Measurements from ENCODE around the gene IFITM1. TPM values are rescaled to one million over a fixed set of nuclear protein-coding genes. Genes with fewer than 3 reads are reported as not detected.

IFITM1 gene
- total and polyA plus RNA-seq, 10 donors: 314 to 670 (median 496) TPM

- Histone ChIP-seq H3K27ac (no peak overlapping the region), H3K36me3 (no peaks in the 10 kb centered on the region), H3K4me1 (peaks cover 2 to 29% (median 22%) of the 10 kb centered on the region in 6 donors), H3K4me3 (no peak overlapping the region), H3K27me3 (replicated peaks in 1 of 7) (no peaks in the 10 kb centered on the region), H3K9me3 (peaks cover 0 to 16% (median 12%) of the 10 kb centered on the region in 8 donors)
- DNase-seq: peak; percentile 61
- WGBS, 5 donors: 58 to 80% (median 73%) methylated on average over 34 of the region's 34 CpGs
- intact Hi-C loops (cut with DNase I; ENCODE audit: low total_unique reads): loop anchor here (5.0 kb wide), 1 partner anchor 51 kb away; the partner anchor contains the start of gene IFITM2
- TF ChIP-seq POLR2A (IDR thresholded peaks at IDR 0.05) (no peak), CTCF (IDR thresholded peaks at IDR 0.05 in 8 of 11, conservative IDR thresholded peaks at IDR 0.05 in 3 of 11) (no peak), POLR2AphosphoS5 (IDR thresholded peaks at IDR 0.05) (no peak)
Observed at GRCh38 chr11:358129-358800, 44.4 kb downstream of the IFITM1 start.

GRCh38 chr11:359181-359714 lies 45.4 kb downstream of the IFITM1 start:
- 70 to 77% (median 72%) methylated on average over 5 of the region's 5 CpGs for WGBS, 5 donors
- Histone ChIP-seq H3K27ac (peak overlapping the region in 1 of 8 donors; percentile 28), H3K4me3 (no peak overlapping the region), H3K27me3 (replicated peaks in 1 of 7) (peaks cover 0 to 5% (median 0%) of the 10 kb centered on the region in 7 donors), H3K9me3 (peaks cover 0 to 16% (median 12%) of the 10 kb centered on the region in 8 donors), H3K4me1 (peaks cover 0 to 19% (median 14%) of the 10 kb centered on the region in 6 donors), H3K36me3 (no peaks in the 10 kb centered on the region)
- TF ChIP-seq POLR2AphosphoS5 (IDR thresholded peaks at IDR 0.05) (no peak), CTCF (IDR thresholded peaks at IDR 0.05 in 8 of 11, conservative IDR thresholded peaks at IDR 0.05 in 3 of 11) (no peak), POLR2A (IDR thresholded peaks at IDR 0.05) (no peak)
- intact Hi-C loops (cut with DNase I; ENCODE audit: low total_unique reads): loop anchor here (5.0 kb wide), 1 partner anchor 52 kb away; the partner anchor contains the start of gene IFITM2
- DNase-seq: peak; percentile 69

- peak; percentile 68 for DNase-seq
Observed at GRCh38 chr11:360326-361280, 46.8 kb downstream of the IFITM1 start.

More at GRCh38 chr11:360326-361280, 46.8 kb downstream of the IFITM1 start:
- Histone ChIP-seq H3K9me3 (peaks cover 0 to 16% (median 12%) of the 10 kb centered on the region in 8 donors), H3K27me3 (replicated peaks in 1 of 7) (peaks cover 0 to 19% (median 4%) of the 10 kb centered on the region in 7 donors), H3K4me1 (peaks cover 0 to 8% (median 4%) of the 10 kb centered on the region in 6 donors), H3K27ac (no peak overlapping the region), H3K4me3 (no peak overlapping the region), H3K36me3 (no peaks in the 10 kb centered on the region)
- TF ChIP-seq CTCF (IDR thresholded peaks at IDR 0.05 in 8 of 11, conservative IDR thresholded peaks at IDR 0.05 in 3 of 11): no peak
- TF ChIP-seq POLR2AphosphoS5 (IDR thresholded peaks at IDR 0.05): no peak
- no peak for TF ChIP-seq POLR2A (IDR thresholded peaks at IDR 0.05)
- WGBS, 5 donors: 83 to 90% (median 85%) methylated on average over 17 to 22 of the region's 22 CpGs
- intact Hi-C loops (cut with DNase I; ENCODE audit: low total_unique reads): loop anchor here (10.0 kb wide), 1 partner anchor 106 kb away; no protein-coding TSS in a partner anchor
